Measurements from ENCODE around the gene ICA1.

The ICA1 gene

DNA sequence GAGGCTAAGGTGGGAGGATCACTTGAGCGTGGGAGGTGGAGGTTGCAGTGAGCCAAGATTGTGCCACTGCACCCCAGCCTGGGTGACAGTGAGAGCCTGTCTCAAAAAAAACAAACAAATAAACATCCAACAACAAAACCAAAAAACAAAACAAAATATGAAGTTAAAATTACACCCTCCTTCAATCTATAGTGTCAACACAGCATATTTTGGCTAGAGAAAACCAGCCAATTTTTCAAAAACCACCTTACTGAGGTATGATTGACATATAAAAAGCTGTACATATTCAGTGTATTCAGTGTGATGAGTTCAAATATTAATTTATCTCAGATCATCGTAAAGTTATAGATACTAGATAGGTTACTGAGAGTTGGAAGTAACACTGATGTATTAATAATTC lies 102.4 kb downstream of the ICA1 start:
- no peak for ATAC-seq
- no peak for DNase-seq

DNA sequence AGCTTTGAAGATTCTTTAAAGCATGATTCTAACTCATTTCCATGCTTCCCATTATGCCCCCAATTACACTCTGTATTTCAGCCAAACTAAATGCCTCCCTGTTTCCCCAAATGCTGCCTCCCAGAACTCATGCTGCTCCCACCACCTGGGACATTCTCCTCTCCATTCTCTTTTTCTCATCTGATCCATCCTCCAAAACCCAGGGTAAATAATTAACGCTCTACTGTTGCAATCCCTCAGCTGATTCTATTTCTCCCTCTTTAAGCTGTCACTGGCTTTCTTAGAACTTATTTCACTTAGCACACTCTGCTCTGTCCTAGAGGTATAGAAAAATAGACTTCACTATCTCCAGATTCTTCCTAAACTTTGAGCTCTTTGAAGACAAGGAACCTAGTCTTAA lies 104.7 kb downstream of the ICA1 start:
- no peak for ATAC-seq
- no peak for DNase-seq

DNA sequence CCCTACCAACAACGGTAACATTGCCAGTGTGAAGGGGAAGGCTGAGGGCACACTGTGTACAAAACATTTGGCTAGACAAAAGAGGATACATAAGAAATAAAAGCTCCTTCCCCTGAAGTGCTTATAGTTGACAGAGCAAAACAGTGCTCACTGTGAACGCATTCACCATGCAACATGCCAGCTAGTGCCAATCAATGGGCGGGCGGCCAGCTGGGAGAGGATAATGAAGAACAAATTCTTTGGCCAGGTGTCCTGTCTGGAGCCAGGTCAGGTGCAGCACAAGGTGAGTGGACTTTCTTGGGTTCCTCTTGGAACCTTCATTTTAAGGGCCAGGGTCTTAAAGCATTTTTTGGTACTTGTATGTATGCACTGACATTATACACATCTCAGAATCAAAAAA lies 106.1 kb downstream of the ICA1 start:
- ATAC-seq (no peak), DNase-seq (no peak)

DNA sequence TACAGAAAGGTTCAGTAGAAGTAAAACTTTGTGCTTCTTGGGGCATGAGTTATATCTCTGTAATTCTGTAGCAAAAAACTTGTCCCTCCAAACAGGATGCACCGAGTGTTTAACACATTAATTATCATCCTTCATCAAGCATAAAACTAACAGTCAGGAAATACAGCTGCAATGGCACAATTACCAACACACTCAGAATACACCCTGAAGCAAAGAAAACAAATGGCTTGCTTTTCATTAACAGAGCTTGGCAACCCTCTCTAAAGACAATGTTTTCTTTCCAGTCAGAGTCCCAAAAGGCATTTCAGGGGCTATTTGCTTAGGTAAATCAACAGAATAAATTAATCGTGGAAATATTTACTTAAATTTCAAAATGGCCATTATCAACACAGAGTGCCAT lies 107.7 kb downstream of the ICA1 start:
- DNase-seq (no peak), ATAC-seq (no peak)

DNA sequence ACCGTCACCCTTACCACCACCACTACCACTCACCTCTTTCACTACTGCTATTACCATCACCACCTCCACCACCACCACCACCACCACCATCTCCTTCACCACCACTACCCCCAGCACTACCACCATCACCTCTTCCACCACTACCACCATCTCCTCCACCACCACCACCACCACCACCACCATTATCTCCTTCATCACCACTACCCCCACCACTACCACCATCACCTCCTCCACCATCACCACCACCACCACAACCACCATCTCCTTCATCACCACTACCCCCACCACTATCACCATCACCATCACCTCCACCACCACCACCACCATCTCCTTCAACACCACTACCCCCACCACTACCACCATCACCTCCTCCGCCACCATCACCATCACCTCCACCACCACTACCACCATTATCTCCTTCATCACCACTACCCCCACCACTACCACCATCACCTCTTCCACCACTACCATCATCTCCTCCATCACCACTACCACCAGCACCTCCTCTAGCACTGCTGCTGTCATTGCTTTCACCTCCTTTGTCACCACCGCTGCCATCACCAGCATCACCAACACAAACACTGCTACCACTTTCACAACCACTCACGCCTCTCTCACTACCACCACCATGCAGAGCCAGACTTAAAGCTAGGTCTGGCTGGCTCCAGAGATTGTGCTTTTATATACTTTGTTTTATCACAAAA lies 109.3 kb downstream of the ICA1 start:
- DNase-seq, result no peak
- no peak for ATAC-seq

DNA sequence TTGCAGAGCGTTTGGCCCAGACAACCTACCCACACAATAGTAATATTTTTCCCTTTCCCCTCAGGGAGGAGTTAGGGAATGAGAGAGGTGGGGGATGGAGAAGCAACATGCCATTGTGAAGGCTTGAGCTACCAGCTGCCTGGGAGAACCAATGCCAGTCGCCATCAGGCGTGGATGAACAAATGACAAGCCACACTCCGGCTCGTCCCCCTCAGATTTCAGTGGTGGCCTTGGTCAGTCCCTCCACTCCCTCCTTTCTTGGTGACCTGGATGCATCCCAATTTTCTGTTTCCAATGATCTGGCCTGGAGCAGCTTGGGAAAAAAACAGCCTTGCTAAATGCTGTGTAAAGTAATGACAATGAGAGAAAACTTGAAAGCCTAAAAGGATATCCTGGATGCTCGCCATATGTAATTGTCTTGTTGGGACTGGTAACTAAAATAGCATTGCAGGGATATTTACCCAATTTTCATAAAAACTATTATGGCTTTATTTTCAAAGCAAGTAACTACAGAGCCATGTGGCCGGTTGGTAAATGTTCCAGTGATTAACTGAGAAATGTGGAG lies 110.7 kb downstream of the ICA1 start:
- ATAC-seq (no peak), DNase-seq (no peak)

DNA sequence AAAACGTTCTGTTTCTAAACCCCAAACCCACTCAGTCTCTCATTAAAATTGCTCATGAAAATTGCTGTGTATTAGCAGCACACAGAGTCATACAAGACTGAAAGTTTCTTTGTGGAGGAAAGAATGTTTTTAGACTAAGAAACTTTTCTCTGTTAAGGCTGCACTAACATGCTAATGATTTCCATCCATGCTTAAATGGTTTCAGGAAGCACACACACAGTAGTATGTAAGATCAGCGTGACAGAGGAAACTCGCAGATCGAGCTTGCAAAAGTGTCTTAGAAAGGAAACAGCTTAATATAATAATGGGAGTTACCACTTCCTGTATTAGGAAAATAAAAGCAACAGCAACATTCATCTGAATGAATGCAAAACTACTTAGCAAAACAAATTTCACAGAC lies 112.7 kb downstream of the ICA1 start:
- ATAC-seq, result no peak
- no peak for DNase-seq

DNA sequence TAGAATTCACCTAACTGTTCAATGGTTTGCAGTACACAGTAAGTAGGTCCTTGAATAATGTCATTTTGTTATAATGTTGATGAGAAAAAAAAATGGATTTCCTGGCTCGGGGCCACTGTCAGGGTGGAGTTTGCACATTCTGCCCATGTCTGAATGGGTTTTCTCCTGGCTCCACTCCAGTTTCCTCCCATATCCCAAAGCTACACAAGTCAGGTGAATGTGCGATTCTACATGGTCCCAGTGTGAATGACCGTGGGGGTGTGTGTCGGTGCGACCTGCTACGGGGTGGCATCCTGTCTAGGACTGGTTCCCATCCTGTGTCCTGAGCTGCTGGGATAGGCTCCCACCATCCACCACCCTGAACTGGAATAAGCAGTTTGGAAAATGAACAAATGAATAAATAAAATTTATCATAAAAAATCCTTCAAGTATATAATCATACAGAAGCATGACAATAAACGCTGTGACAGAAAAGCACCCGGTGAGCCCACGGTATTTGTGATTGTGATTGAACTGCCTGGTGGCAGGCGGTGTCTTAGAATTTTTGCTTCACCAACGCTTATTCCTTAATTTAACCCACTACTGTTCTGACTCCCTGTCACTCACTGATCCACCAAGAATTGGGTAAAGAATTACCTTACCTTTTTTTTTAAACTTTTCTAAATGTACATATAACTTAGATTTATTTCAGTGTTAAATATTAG lies 114.1 kb downstream of the ICA1 start:
- ATAC-seq, result no peak
- no peak for DNase-seq

DNA sequence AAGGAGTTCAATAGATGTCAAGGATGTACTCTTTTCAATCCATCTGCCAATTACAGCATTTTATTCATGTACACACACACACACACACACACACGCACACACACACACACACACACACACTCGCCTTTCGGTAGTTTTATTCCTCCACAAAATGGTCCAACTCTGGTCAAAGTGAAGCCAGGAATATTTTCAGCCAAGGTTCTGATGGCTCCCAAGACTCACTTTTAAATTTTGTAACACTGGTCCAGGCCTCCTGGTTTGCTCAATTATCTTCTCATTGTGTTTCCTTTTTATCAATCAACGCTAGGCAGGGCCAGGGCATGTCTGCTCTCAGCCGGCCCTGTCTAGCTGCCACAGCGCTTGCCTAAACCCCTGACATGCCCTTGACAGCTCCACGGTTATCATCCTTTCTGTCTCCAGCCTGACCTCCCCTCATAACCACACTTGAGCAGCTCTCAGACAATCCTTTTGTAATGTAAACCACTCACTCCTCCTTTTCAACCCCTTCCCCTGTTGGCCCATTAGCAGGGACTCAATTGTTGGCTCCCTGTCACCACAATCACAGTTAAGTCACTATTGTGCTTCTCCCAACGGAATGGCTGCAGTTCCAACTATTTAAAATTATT lies 115.1 kb downstream of the ICA1 start:
- DNase-seq, result no peak
- no peak for ATAC-seq

DNA sequence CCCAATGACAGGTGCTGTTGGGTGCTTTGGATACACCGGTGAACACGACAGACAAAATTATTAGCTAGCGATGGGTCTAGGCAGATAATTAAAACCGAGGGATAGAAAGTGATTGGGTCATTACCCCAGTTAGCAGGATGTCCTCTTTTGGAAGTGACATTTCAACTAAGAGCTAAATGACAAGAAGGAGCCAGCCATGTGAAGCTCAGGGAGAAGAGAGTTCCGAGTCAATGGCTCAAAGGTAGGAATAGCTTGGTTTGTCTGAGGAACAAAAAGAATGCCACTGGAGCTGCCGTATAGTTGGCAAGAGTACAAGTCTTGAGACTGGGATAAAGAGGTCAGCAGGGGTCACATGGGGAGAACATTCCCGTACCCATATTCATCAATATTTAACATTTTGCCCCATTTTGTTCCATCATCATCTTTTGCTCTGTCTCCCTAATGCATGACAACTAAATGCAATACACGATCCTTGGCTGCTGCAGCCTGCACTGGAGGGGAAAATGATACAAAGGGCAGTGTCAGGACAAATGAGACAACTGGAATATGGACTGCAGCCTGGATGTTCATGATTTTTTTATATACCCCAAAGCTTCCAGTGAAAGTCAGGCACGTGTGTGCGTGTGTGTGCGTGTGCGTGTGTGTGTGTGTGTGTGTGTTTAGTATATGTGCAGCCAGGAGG lies 115.7 kb downstream of the ICA1 start:
- DNase-seq (no peak), ATAC-seq (no peak)

DNA sequence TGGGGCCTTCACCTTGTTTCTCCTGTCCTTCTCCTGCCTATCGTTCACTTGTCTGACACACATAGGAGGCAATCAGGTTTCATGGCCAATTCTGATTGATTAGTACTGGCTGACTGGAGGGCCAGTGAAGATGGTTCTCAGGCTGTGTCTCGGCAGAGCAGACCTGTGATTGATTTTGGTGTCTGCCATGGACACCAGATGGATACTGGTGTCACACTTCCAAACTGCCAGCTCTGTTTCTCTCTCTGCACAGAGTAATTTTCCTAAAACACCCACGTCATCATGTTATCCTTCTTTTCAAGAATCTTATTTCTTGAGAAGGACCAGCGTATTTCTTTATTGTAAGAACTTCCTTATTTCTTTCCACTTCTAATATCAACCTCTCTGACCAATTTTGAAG lies 117.1 kb downstream of the ICA1 start:
- ATAC-seq (no peak), DNase-seq (no peak)

DNA sequence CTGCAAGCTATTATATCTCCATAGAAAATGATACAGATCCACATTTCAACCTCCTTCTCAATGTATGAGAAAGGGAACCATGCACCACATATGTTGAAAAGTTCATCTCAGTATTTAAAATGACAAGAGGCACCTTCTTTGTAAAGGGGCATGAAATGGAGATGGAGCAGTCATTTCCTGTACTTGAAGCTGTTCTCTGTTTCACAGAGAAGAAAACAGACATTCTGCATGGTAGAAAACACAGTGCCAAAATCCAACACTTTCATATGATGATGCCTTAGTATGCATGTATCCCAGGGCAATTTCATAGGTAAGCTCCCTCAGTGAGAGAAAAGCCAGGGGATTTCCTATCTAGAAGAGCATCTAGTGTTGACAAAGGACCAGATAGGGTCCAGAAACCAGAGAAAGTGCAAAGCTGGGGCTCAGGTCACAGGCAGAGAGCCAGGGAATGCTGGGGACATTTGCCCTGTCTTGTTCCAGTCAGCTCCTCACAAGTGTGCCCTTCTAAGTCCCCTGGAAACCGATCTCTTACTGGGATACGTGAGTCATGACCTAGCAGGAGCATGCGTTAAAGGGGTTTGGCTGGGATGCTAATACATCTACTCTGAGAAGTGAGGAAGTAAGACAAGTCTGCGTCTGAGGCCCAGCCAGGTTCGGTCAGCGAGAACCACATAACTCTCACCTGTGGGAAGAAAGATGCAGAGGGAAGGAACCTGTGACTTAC lies 118.7 kb downstream of the ICA1 start:
- no peak for DNase-seq
- peak; percentile 55 for ATAC-seq

DNA sequence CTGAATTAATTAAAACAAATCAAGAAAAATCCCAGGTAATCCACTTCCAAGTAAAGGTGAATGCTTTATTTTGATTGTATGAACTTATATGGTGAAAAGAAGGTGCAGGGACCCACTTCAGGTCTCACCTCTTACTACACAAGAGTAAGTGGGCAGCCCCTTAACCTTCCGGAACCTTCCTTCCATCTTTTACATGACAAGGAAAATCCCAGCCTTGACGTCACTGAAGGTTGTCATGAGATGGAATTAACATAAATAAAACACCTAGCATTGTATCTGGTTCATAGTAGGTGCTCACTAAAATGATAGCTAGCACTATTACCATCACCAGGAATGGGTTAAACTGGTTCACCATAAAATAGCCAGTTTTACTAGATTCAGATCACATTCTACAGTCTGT lies 119.5 kb downstream of the ICA1 start:
- DNase-seq (no peak), ATAC-seq (no peak)

DNA sequence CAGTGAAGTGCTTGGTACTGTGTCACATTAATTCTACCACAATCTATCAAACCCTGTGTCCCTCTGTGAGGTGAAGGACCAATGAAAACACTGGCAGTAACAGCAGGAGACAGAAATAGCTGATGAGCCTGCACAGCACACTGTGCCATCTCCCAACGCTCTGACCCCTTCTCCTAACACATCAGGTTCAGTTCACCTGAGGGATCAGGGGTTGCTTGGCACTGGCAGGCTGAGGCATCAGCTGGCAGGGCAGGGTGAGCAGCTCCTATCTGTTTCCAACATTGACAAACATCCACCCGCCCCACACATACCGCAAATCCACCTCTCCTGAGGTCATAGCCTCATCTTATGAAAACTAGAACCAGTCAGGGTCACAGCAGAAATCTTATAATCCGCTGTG lies 120.9 kb downstream of the ICA1 start:
- ATAC-seq, result peak; percentile 34

DNA sequence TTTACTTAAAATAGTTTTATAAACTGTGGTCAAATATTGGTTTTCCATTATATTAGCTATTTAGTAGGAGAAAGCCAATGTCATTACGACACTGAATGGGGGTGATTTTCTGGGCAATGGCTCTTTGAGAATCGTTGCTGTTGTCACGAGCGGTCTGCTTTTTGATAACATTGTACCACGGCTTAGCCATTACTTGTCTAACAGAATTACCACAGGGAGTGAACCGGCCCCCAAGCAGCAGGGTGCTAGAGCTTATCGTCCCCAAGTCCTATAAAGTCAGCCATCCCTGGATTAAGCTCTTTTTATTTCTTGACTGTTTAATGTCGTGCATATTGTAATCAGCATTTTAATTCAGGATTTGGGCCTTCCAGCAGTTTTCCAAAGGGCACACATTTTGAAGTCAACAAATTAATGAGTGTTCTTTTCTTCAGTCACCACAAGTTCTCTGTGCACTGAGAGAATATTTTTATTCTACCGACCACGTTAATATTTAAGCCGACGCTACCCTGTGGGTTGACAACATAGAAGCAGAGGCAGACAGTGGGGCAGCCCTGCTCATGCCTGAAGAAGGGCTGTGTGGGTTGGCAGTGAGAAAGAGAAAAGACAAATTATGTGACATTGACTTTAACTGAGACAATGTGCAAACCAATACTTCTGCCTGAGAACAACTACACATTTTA lies 125.8 kb downstream of the ICA1 start:
- ATAC-seq (no peak), DNase-seq (no peak)

More for the DNA sequence above, 120.9 kb downstream of the ICA1 start:
- DNase-seq, result no peak

DNA sequence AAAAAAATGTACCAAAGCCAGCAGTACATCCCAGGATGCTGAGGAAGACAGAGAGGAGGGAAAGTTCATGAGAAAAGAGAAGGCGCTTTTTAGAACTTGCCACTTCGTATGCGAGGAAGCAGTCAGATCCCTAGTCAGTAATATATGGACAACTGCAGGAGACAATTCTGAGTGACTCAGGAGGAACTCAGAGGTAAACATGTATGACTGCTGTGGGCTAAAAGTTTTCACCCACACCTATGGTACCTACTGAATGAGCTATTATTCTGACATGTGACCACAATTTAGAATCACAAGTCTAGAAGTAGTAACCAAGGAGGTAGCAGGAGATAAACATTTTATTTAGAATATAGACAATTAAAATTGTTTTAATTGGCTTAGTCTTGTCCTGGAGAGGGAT lies 126.5 kb downstream of the ICA1 start:
- DNase-seq (no peak), ATAC-seq (peak; percentile 25)

DNA sequence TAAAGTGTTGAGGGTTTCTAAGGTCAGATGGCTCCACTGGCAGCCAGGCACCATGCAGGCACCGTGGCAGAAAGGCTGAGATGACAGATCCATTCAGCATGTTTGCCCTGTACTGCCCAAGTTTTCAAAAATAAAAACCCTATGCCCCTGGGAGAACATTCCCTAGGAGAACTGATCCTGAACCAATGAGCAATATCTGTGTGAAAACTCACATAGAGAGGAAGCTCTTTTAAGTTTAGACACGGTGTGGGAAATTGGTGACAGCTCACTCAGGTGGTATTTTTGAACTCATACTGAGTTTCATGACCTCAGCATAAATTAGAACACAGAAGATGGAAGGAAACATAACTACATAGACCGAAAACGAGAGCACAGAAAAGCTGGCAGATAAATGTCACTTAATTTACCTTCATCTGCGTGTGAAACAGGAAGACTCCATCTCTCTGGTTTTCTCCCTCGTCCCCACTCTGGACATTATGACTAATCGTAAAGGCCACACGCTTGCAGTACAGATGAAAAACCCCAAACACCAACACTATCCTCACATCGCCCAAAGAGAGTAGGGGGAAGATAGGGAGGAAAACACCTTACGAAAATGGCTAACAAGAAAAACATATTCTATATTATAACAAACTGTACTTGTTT lies 127.8 kb downstream of the ICA1 start:
- DNase-seq (peak; percentile 36), ATAC-seq (peak; percentile 90)

DNA sequence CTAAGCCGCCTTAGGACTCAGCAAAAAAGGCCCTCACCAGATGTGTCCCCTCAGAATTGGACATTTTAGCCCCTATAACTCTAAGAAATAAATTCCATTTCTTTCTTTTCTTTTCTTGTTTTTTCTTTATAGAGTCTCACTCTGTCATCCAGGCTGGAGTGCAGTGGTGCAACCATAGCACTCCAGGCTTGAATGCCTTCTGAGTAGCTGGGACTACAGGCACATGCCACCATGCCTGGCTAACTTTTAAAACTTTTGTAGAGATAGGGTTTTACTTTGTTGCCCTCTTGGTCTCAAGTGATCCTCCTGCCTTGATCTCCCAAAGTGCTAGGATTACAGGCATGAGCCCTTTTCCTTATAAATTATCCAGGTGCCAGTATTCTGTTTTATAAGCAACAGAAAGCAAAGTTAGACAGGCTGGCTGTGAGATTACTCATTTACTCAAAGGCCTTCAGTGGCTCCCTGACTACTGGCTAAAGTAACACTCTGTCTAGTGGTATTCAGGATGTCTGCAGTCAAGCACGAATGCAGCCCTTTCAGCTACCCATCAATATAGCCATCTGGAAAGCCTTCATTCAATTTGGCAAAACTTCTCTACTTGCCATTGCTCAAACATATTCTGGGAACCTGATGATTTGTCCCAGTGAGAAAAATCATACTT lies 128.6 kb downstream of the ICA1 start:
- ATAC-seq (no peak), DNase-seq (no peak)

DNA sequence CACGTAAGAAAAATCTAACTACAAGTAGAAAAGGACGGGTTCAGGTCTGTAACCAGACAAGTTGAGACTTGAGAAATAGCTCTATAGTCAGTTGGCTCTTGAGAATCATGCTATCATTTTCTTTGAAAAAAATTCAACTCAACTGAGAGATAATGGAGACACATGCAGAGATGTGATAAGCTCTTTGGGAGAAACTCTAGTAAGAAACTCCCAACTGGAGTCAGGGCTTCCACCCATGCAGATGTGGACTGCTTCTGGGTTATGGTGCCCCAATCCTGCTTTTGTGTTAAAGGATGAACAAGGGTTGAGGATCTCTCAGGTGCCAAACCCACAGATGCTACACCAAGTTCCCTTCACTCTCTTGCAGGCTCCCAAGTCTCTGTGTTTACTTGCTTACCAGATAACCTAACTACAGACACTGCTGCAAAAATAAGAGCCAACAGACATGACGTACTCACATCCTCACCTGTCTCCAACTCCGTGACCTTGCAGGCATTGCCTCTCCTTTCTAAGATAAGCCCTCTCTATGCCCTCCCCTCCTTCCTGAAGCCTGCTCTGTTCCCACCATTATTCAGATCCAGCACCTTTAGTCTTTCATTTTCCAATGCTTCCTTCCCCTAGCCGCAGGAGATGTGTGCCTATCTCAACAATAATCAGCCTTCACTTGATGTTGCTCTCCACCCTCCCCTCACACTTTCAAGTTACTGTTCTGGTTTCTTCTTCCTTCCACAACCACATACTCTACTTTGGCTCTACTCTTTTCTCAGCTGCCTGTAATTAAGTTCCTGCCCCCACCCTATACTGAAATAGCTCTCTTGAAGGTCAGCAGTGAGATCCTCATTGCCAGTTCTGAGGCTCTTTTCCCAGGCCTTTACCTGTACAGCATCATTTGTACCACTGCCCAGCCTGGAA lies 130.0 kb downstream of the ICA1 start:
- DNase-seq (no peak), ATAC-seq (peak; percentile 8)

All from stimulated activated naive CD8-positive, alpha-beta T cell treated with anti-CD3 and anti-CD28 coated beads, Interleukin-15, Interleukin-2, amounts not matched to agents 100 U/mL and 50 U/mL, for 24 hours (primary cell).